Stimulated activated naive CD8-positive, alpha-beta T cell treated with anti-CD3 and anti-CD28 coated beads, Interleukin-15, amount 100 ng/mL, for 72 hours (primary cell): Measurements from ENCODE around the gene SLC13A5.
"Not testable (repeated sequence)": the region's sequence is repeated elsewhere in the genome, so short reads cannot be mapped to it uniquely, and the experiment has no call there.

Experiments
- ATAC-seq: fragments of 150-1000 bp; cut with Tn5 transposase; 2 replicates; pipeline ENCODE4 v1.10.0; 2021; ENCODE audit warnings: mild to moderate bottlenecking, moderate library complexity
- DNase-seq, 2 donors: peaks; one replicate each; pipeline ENCODE4 v3.0.0; 2021 to 2022
- H3K27ac Mint-ChIP-seq, 2 donors: one replicate each; pipeline ENCODE4 v1.8.0; 2022; ENCODE audit warnings: mild to moderate bottlenecking in 2 of 2, mixed read lengths in 2 of 2, moderate library complexity in 2 of 2
- H3K27me3 Mint-ChIP-seq: one replicate; pipeline ENCODE4 v1.8.0; 2022; ENCODE audit warnings: mixed read lengths
- H3K4me1 Mint-ChIP-seq: one replicate; pipeline ENCODE4 v1.8.0; 2022; ENCODE audit warnings: mild to moderate bottlenecking, mixed read lengths
- H3K4me3 Mint-ChIP-seq, 2 donors: one replicate each; pipeline ENCODE4 v1.8.0; 2022; ENCODE audit warnings: mild to moderate bottlenecking in 2 of 2, mixed read lengths in 2 of 2, moderate library complexity in 1 of 2
- H3K9me3 Mint-ChIP-seq, 2 donors: one replicate each; pipeline ENCODE4 v1.8.0; 2022; ENCODE audit warnings: mixed read lengths in 2 of 2

The SLC13A5 gene

GRCh38 chr17:6666557-6666956 is 46.6 kb downstream of the SLC13A5 start:
- no peaks in the 10 kb centered on the region for H3K9me3 Mint-ChIP-seq
- no peak overlapping the region for H3K27ac Mint-ChIP-seq
- H3K4me1 Mint-ChIP-seq = peaks cover 27% of the 10 kb centered on the region
- H3K4me3 Mint-ChIP-seq = no peak overlapping the region
- DNase-seq = no peak
- H3K27me3 Mint-ChIP-seq = no peaks in the 10 kb centered on the region
- no peak for ATAC-seq

GRCh38 chr17:6666077-6666521 is 47.1 kb downstream of the SLC13A5 start:
- Mint-ChIP-seq H3K4me1 (peaks cover 32% of the 10 kb centered on the region), H3K4me3 (no peak overlapping the region)
- peak; percentile 77 for ATAC-seq

GRCh38 chr17:6663200-6663599 is 50.0 kb downstream of the SLC13A5 start:
- H3K9me3 Mint-ChIP-seq, DNase-seq, H3K27me3 Mint-ChIP-seq, ATAC-seq, H3K4me3 Mint-ChIP-seq, H3K27ac Mint-ChIP-seq: not testable (repeated sequence)
- H3K4me1 Mint-ChIP-seq = peaks cover 53% of the 10 kb centered on the region

More at GRCh38 chr17:6666077-6666521, 47.1 kb downstream of the SLC13A5 start:
- DNase-seq = peak; percentile 36 to 40
- H3K9me3 Mint-ChIP-seq = no peaks in the 10 kb centered on the region
- no peak overlapping the region for H3K27ac Mint-ChIP-seq
- H3K27me3 Mint-ChIP-seq = no peaks in the 10 kb centered on the region

- Mint-ChIP-seq H3K9me3 (no peaks in the 10 kb centered on the region), H3K27ac (no peak overlapping the region), H3K4me1 (peaks cover 47% of the 10 kb centered on the region), H3K27me3 (no peaks in the 10 kb centered on the region), H3K4me3 (peak overlapping the region in 1 of 2 donors; percentile 34)
- no peak for DNase-seq
- ATAC-seq = no peak
Observed at GRCh38 chr17:6661464-6661848, 51.7 kb downstream of the SLC13A5 start.

- Mint-ChIP-seq H3K4me3 (peak overlapping the region; percentile 34 to 51), H3K27ac (no peak overlapping the region), H3K4me1 (peaks cover 42% of the 10 kb centered on the region), H3K9me3 (no peaks in the 10 kb centered on the region), H3K27me3 (no peaks in the 10 kb centered on the region)
- ATAC-seq (peak; percentile 59), DNase-seq (peak in 1 of 2 donors; percentile 36)
Observed at GRCh38 chr17:6660805-6661463, 52.2 kb downstream of the SLC13A5 start.

GRCh38 chr17:6660101-6660500 is 53.1 kb downstream of the SLC13A5 start:
- H3K4me3 Mint-ChIP-seq = peak overlapping the region in 1 of 2 donors; percentile 51
- ATAC-seq (no peak), DNase-seq (no peak)
- no peaks in the 10 kb centered on the region for H3K9me3 Mint-ChIP-seq
- no peaks in the 10 kb centered on the region for H3K27me3 Mint-ChIP-seq
- H3K27ac Mint-ChIP-seq = no peak overlapping the region
- peaks cover 47% of the 10 kb centered on the region for H3K4me1 Mint-ChIP-seq

DNA sequence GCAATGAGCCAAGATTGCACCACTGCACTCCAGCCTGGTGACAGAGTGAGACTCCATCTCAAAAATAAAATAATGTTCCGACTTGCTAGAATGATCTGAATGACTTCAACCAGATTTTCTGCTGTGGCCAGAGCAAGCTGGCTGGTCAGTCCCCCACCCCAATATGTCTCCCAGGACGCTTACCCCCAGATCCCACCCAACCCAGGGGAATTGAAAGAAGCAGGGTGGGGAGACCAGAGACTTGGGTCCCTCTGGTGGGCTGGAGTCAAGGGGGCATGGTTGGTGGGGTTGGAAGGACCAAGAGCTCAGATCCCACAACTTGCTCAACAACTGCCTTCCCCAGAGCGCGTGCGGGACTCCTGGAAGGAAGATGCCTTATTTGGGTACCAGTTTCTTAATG is 54.8 kb downstream of the SLC13A5 start:
- Mint-ChIP-seq H3K4me3 (peak overlapping the region in 1 of 2 donors; percentile 93), H3K4me1 (peaks cover 60% of the 10 kb centered on the region)

DNA sequence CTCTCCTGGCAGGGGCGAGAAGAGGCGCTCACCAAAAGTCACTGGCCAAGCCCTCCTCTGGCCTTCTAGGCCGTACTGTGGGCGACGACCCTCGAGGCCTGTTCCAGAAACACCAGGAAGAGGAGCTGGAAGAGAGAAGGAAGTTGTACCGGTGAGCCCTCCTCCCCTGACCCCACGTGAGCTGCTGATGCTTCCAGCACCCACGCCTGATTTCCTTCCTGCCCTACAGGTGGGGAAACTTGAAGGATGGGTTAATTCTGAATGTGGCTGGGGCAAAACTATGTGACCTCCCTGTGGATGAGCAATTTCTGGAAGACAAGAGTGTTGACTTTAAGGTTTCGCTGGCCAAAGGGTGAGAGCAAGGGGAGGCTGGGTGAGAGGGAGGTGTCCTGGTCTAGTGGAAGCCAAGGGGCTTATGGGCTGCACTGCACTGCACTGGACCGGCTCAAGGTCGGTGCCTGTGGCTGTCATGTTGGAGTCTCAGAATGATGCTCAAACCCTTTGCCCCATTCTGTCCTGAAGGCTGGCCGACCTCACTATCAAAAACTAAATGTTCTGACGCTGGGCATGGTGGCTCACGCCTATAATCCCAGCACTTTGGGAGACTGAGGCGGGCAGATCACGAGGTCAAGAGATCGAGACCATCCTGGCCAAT is 55.4 kb downstream of the SLC13A5 start:
- no peaks in the 10 kb centered on the region for H3K27me3 Mint-ChIP-seq
- H3K4me3 Mint-ChIP-seq = peak overlapping the region; percentile 89 to 93
- H3K4me1 Mint-ChIP-seq = peaks cover 65% of the 10 kb centered on the region
- DNase-seq = no peak
- no peaks in the 10 kb centered on the region for H3K9me3 Mint-ChIP-seq
- H3K27ac Mint-ChIP-seq = peak overlapping the region; percentile 80 to 94
- peak; percentile 9 for ATAC-seq

More for the DNA sequence above, 54.8 kb downstream of the SLC13A5 start:
- not testable (repeated sequence) for H3K9me3 Mint-ChIP-seq, H3K27ac Mint-ChIP-seq, ATAC-seq, DNase-seq, H3K27me3 Mint-ChIP-seq

GRCh38 chr17:6656797-6657632 is 56.2 kb downstream of the SLC13A5 start:
- peak overlapping the region; percentile 89 to 93 for H3K4me3 Mint-ChIP-seq
- peak overlapping the region; percentile 80 to 94 for H3K27ac Mint-ChIP-seq
- peaks cover 69% of the 10 kb centered on the region for H3K4me1 Mint-ChIP-seq
- H3K27me3 Mint-ChIP-seq, H3K9me3 Mint-ChIP-seq: not testable (repeated sequence)
- DNase-seq (peak; percentile 46 to 69), ATAC-seq (peak; percentile 91)

DNA sequence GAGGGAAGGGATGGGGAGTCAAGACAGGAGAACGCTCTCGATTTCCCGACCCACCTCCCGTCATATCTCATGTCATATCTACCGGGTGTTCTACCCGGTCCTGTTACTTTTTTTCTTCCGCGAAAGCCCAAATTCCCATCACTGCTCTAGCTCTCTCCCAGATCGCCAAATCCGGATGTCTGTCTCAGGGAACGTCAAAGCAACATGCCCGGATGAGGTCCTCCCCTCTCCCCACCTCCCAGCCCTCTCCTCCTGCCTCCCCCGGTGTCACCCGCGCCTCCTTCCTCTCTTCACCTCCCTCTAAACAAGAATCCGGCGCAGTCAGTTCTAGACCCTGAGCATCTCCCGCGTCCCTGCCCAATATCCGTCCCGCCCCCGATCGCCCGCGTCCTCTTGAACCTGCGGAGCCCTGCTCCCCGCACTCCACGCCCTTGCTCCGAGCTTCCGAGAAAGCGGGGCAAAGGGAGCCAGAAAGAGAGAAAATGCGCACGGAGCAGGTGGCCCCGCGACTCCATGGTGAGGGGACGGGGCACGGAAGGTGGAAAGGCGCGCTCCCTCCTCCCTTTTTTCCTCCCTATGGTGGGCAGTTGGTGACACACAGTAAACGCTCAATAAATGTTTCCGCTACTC is 57.3 kb downstream of the SLC13A5 start:
- not testable (repeated sequence) for H3K27ac Mint-ChIP-seq, H3K27me3 Mint-ChIP-seq, ATAC-seq, H3K9me3 Mint-ChIP-seq, DNase-seq
- H3K4me1 Mint-ChIP-seq = peaks cover 61% of the 10 kb centered on the region
- peak overlapping the region; percentile 81 to 82 for H3K4me3 Mint-ChIP-seq

DNA sequence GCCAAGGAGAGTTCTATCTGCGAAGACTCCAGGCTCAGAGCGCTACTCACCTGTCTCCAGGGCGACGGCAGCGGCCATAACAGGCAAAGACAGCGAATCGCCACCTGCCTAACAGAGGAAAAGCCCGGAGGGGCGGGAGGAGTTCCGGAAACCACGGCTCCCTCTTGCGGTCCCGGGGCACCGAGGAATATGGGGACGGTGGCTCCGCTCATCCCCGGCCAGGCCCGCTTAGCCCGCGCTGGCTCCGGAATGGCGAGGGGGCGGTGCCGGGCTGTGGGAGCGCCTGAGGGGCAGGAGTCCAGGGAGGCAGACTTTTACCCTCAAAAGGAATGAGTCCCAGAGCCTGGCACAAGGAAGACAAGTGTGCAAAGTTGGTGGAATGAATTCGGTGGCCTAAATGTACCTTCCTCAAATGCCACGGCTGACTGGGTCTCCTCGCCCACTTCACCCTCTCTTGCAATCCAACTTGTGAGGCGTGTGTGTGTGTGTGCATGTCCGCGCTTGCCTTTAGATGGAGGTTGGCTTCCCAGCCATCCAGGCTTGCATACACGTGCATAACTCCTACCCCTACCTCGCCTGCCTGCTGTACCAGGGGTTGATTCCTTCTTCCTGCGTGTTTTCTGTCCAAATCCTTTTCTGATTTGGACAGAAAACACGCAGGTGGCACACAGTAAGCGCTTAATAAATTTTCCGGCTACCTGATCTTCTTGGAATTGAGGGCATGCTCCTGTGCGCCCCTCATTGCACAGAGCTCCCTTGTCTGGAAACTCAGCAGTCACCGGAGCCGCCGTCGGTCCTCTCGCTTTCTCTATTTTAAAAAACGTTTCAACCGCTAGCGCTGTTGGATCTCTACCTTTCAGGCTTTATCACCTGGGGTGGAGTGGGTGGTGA is 58.1 kb downstream of the SLC13A5 start:
- DNase-seq (no peak), ATAC-seq (no peak)
- no peaks in the 10 kb centered on the region for H3K27me3 Mint-ChIP-seq
- no peak overlapping the region for H3K27ac Mint-ChIP-seq
- no peaks in the 10 kb centered on the region for H3K9me3 Mint-ChIP-seq
- peak overlapping the region; percentile 27 to 53 for H3K4me3 Mint-ChIP-seq
- H3K4me1 Mint-ChIP-seq = peaks cover 58% of the 10 kb centered on the region

DNA sequence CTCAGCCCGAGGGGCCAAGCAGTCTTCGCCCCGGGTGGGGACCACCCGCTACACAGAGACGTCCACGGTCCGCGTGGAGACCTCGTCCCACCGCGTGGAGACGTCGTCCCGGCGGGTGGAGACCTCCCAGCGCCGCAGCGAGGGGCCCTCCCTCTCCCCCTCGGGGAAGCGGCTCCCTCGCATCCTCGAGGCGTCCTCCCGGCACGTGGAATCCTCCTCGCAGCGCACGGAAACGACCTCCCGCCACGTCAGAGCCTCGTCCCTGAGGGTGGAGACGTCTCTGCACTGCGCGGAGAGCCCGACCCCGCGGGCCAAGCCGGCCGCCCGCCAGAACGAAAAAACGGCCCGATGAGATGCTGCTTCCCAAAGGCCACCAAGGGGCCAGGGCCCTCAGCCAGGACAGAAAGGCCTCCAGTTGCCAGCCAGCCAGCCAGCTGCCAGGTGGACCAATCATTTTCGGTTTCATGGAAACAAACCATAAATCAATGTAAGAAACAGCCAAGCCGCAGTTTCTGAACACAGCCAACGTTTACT is 61.2 kb downstream of the SLC13A5 start:
- Mint-ChIP-seq H3K4me1 (peaks cover 59% of the 10 kb centered on the region), H3K27ac (no peak overlapping the region)
- peak in 1 of 2 donors; percentile 46 for DNase-seq

DNA sequence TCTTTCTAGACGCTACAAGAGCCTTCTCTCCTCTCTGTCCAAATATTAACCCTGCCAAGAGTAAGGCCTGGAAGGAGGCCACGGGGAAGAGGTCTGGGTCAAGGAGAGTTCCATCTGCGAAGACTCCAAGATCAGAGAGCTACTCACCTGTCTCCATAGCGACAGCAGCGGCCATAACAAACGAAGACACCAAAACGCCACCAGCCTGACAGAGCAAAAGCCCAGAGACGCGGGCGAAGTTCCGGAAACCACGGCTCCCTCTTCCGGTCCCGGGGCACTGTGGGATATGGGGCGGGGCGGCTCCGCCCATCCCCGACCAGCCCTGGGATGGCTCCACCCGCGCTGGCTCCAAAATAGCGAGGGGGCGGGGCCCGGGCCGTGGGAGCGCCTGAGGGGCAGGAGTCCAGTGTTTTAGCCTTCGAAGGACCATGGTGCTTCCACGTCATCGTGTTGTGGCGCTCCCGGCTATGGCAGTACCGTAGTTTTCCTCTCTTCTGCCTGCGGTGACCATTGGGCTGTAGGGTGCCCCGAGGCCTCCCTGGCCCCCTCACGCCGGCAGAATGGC is 61.7 kb downstream of the SLC13A5 start, which contains the start of the genes C17orf100 and MED31:
Gene C17orf100 (plus strand): TSS at position 409 of the 565 bp plus-strand sequence. CDS start 152 bp downstream, at position 561.
Gene MED31 (minus strand): TSS at position 252 of the 565 bp plus-strand sequence. CDS start 77 bp downstream, at position 175.
- Mint-ChIP-seq H3K27ac (peak within 1 kb of the TSS; percentile 98 to 100), H3K4me1 (peaks cover 64% of the 10 kb centered on the region), H3K27me3 (no peaks in the 10 kb centered on the region), H3K9me3 (no peaks in the 10 kb centered on the region), H3K4me3 (peak within 1 kb of the TSS; percentile 93 to 96)
- peak; percentile 97 for ATAC-seq
- peak; percentile 90 to 95 for DNase-seq

More for the DNA sequence above, 61.2 kb downstream of the SLC13A5 start:
- Mint-ChIP-seq H3K27me3 (no peaks in the 10 kb centered on the region), H3K4me3 (peak overlapping the region; percentile 93 to 96), H3K9me3 (no peaks in the 10 kb centered on the region)
- peak; percentile 38 for ATAC-seq

DNA sequence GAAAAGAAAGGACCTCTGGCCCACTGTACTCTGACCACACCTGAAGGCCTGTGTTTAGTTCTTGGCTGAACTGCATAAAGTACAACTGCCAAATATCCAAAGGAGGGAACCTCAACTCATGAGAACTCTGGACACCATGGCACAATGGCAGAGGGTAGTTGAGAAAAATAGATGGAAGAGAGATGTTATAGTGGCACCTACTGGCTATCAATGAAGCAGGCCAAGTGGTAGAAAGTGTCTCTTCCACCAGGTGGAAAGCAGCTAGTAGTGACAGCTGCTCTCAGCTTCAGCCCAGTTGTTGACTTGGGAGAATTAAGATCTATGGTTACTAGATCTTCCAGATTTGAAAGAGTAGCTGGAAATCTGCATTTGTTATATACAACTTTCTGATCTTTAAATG is 65.0 kb downstream of the SLC13A5 start:
- no peaks in the 10 kb centered on the region for H3K27me3 Mint-ChIP-seq
- no peak for ATAC-seq
- no peak overlapping the region for H3K4me3 Mint-ChIP-seq
- H3K4me1 Mint-ChIP-seq = peaks cover 76% of the 10 kb centered on the region
- H3K9me3 Mint-ChIP-seq = no peaks in the 10 kb centered on the region
- no peak overlapping the region for H3K27ac Mint-ChIP-seq
- DNase-seq = no peak
